ENCODE measurements around the gene CGB5.
"Not testable (repeated sequence)": the region's sequence is repeated elsewhere in the genome, so short reads cannot be mapped to it uniquely, and the experiment has no call there.

Gene CGB5

DNA sequence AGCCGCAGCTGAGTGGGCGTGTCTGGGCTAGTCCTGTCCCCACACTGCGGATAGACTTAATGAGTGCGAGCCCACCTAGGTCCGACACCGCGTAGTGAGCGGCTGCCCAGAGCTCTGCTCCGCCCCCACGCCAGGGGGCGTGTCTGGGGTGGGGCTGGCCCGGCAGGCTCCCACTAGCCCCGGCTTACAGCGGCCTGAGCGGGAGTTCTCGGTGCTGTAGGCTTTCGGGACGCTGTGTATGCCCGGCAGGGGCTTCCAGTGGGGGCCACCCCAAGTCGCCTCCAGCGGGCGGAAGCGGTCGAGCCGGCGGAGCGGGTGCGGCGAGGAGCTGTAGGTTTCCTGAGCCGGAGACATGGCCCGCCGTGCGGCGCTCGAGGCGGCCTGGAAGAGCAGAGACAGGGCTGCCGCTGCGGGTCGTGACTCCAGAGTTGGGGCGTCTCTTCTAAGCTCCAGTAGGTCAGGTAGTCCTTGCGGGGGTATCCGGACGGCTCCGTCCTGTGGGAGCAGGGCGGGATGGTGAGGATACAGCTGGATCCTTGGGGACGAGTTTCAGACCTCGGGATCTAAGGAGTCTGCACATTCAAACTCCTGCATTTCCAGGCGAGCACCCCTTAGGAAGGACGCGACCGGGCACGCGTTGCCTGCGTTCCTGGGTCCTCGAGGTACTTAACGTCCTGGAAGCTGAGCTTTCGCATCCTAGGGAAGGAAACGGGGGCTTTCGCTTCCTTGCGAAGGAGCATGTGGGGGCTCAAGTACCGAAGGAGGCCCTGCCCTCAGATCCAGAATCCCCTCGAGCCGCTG is 12.7 kb downstream of the CGB5 start:
- TF ChIP-seq CTCF (IDR thresholded peaks at IDR 0.05; ENCODE audit: low read depth, low read length) = 0 out of 2 replicates have a peak, but pooled peaks have one; percentile 5
- H3K27me3 ChIP-seq (ENCODE audit: insufficient read depth, low read depth, severe bottlenecking) = no peaks in the 10 kb centered on the region
- peak overlapping the region; percentile 15; the same call in 1 of the 2 replicates for H3K27ac ChIP-seq
- H3K36me3 ChIP-seq = no peaks in the 10 kb centered on the region
- DNase-seq = peak; percentile 72
- no peaks in the 10 kb centered on the region for H3K9me3 ChIP-seq (ENCODE audit: severe bottlenecking)
- H3K4me3 ChIP-seq (ENCODE audit: low read depth, low read length) = peak overlapping the region; percentile 52

DNA sequence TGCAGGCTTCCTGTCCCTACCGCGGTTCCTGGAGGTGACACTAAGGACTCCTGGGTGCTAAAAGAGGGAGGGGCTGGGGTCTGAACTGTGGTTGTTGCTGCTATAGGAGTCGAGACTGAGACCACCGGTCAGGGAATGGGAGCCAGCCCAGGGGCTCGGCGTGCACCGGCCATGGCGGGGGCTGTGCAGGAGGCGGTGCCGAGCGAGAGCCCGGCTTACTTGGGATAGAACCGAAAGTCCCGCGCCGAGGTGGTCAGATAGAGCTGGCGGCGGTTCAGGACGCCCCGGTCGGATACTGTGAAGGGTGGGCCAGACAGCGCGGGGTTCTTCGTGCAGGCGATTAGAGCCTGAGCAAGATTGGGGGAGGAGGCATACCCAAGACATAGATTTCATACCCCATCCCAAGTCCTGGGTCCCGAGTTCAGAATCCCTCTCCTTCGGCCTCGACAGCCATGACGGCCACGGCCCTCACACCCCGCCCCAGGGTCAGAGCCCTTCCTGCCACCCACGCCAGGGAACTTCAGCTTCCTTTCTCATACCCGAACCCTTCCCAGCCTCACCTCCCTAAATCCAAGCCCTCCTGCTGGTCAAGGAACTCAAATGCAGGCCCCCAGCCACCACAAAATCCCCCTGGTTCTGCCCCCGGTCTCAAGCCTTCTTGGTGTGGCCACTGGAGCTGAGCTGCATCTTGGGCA is 13.4 kb downstream of the CGB5 start:
- H3K27me3 ChIP-seq (ENCODE audit: insufficient read depth, low read depth, severe bottlenecking); DNase-seq; H3K36me3 ChIP-seq; H3K9me3 ChIP-seq (ENCODE audit: severe bottlenecking); H3K27ac ChIP-seq: not testable (repeated sequence)
- peak overlapping the region; percentile 52 for H3K4me3 ChIP-seq (ENCODE audit: low read depth, low read length)

GRCh38 chr19:49057636-49058234 is 14.1 kb downstream of the CGB5 start, which contains the start of gene CGB7:
Gene CGB7 (minus strand): TSS chr19:49057749. CDS start chr19:49055375, 2,374 bp downstream.
- H3K4me3 ChIP-seq (ENCODE audit: low read depth, low read length) = peak within 1 kb of the TSS; percentile 52
- H3K27ac ChIP-seq = no peak within 1 kb of the TSS
- no peaks in the 10 kb centered on the region for H3K27me3 ChIP-seq (ENCODE audit: insufficient read depth, low read depth, severe bottlenecking)
- no peak for DNase-seq
- TF ChIP-seq CTCF (IDR thresholded peaks at IDR 0.05; ENCODE audit: low read depth, low read length) = no peak
- no peaks in the 10 kb centered on the region for H3K36me3 ChIP-seq
- no peaks in the 10 kb centered on the region for H3K9me3 ChIP-seq (ENCODE audit: severe bottlenecking)

DNA sequence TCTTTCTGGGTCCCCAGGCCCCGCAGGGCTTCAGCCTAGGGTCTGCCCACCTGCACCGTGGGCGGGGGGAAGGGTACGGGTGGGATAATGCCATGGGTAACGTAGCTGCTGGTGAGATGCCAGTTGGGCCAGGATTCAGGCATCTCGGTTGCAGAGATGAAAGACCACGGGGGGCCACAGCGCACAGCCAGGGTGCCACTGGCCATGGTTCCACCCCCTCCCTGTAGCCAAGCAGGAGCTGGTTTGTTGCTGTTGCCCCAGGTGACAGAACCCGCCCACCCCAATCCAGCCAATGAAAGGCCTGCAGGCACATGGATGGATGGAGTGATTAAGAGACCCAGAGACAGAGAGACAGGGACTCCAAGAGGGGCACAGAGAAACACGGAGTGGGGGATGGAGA is 14.9 kb downstream of the CGB5 start:
- H3K27ac ChIP-seq = no peak overlapping the region
- H3K36me3 ChIP-seq = no peaks in the 10 kb centered on the region
- H3K27me3 ChIP-seq (ENCODE audit: insufficient read depth, low read depth, severe bottlenecking) = no peaks in the 10 kb centered on the region
- TF ChIP-seq CTCF (IDR thresholded peaks at IDR 0.05; ENCODE audit: low read depth, low read length) = no peak
- DNase-seq = peak; percentile 56
- no peak overlapping the region for H3K4me3 ChIP-seq (ENCODE audit: low read depth, low read length)
- H3K9me3 ChIP-seq (ENCODE audit: severe bottlenecking) = no peaks in the 10 kb centered on the region

GRCh38 chr19:49059053-49059452 is 15.4 kb downstream of the CGB5 start:
- Histone ChIP-seq H3K27ac (no peak overlapping the region), H3K9me3 (ENCODE audit: severe bottlenecking) (no peaks in the 10 kb centered on the region), H3K27me3 (ENCODE audit: insufficient read depth, low read depth, severe bottlenecking) (no peaks in the 10 kb centered on the region), H3K4me3 (ENCODE audit: low read depth, low read length) (no peak overlapping the region), H3K36me3 (no peaks in the 10 kb centered on the region)
- no peak for TF ChIP-seq CTCF (IDR thresholded peaks at IDR 0.05; ENCODE audit: low read depth, low read length)
- no peak for DNase-seq

DNA sequence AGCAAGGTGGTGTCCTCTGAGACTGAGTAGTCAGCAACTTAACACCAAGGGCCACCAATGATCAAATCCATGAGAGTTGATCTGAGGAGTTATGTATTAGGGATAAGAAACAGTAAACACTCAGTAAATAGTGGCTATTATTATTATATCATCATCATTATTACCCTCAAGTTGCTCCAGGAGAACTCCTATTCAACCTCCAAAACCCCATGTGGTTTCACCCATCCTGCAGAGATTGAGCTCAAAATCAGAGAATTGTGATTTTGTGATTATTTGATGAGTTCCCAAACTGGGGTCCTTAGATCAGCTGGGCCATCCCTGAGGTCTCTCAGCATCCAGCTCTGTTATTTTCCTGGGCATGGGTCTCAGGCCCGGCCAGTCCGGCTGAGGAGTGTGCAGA is 17.4 kb downstream of the CGB5 start:
- Histone ChIP-seq H3K9me3 (ENCODE audit: severe bottlenecking) (no peaks in the 10 kb centered on the region), H3K4me3 (ENCODE audit: low read depth, low read length) (no peak overlapping the region), H3K27me3 (ENCODE audit: insufficient read depth, low read depth, severe bottlenecking) (no peaks in the 10 kb centered on the region), H3K27ac (no peak overlapping the region), H3K36me3 (no peaks in the 10 kb centered on the region)
- TF ChIP-seq CTCF (IDR thresholded peaks at IDR 0.05; ENCODE audit: low read depth, low read length) = no peak
- DNase-seq = no peak

All from WERI-Rb-1 (cell line).